ENCODE data around the gene DACH2. TPM values are rescaled to one million over a fixed set of nuclear protein-coding genes. Genes with fewer than 3 reads are reported as not detected.

DACH2 gene
- total RNA-seq, result not detected in 2 replicates

DNA sequence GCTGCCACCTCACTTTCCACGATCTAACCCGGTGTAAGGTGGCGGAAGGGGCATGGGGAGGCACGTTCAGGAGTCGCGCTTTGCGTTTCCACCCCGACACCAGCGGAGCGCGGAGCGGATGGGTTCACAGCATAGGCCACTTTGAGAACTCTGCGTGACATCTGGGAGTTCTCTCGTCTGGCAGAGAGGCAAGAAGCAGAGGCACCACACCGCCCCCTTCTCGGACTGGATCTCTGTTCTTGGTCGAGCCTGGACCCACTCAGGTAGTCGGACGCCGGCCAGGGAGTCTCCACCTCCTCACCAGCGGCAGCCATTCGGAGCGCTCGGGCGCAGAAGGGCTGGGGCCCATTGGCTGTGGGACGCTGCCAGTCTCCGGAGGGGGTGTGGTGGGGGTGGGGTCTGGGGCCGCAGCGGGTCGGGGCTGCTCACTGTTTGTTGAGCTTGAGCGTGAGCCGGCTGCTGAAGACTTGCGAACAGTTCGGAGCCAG is at the start of gene DACH2:
TSS of gene DACH2 (plus strand) at position 428 of the 488 bp plus-strand sequence.

Small RNA genes within 50 kb of the gene (small RNA-seq; reads per million reads assigned to genes)
- gene FCF1P9, result not detected
- not detected for gene RF00026

Other genes starting within 250 kb of the DACH2 start
- gene CHM, start 100.9 kb upstream of the DACH2 start, total RNA-seq, result 22.4 and 29.7 TPM in 2 replicates

All from subcutaneous preadipocyte (primary cell).